ENCODE results near the gene LTBP3. TPM values are rescaled to one million over a fixed set of nuclear protein-coding genes. Genes with fewer than 3 reads are reported as not detected.

Gene LTBP3
- total RNA-seq, 2 experiments from 2014 or later = 11.2 to 13.8 TPM

GRCh38 chr11:65578667-65579066, 20.5 kb upstream of the LTBP3 start:
- H3K4me2 ChIP-seq (ENCODE audit: low read length) = no peak overlapping the region; the same call in 1 of the 2 replicates
- POLR2A ChIA-PET = interaction anchor here (1.3 kb wide), 1 partner anchor 9 kb away, joined by 7 read pairs; no protein-coding TSS in a partner anchor

GRCh38 chr11:65578134-65578533, 20.0 kb upstream of the LTBP3 start:
- POLR2A ChIA-PET = interaction anchor here (0.5 to 2.7 kb wide), 2 partner anchors 10 to 14 kb away, joined by 3 to 17 read pairs; no protein-coding TSS in a partner anchor

More at GRCh38 chr11:65578667-65579066, 20.5 kb upstream of the LTBP3 start:
- H3K4me3 ChIP-seq (ENCODE audit: low read depth, low read length, poor library complexity, severe bottlenecking) = no peak overlapping the region
- peaks cover 23% of the 10 kb centered on the region for H3K36me3 ChIP-seq (ENCODE audit: insufficient read depth, low read length)
- H3K27ac ChIP-seq (ENCODE audit: low read depth, low read length, poor library complexity, severe bottlenecking) = no peak overlapping the region
- H4K20me1 ChIP-seq (ENCODE audit: insufficient read depth, low read length) = no peaks in the 10 kb centered on the region
- CTCF ChIA-PET (ENCODE audit: unreplicated experiment) = no interaction called here
- intact Hi-C loops (cut with micrococcal nuclease; ENCODE audit: unreplicated experiment) = loop anchor here (10.0 kb wide), 1 partner anchor 724 kb away; no protein-coding TSS in a partner anchor
- no TSS peak for BruUV-seq (replicated peaks)
- DNase-seq (ENCODE audit: low spot score) = no peak
- peaks cover 9% of the 10 kb centered on the region; the same call in 1 of the 2 replicates for H3K79me2 ChIP-seq (ENCODE audit: insufficient read depth, low read depth, low read length)
- no peak overlapping the region for H2AFZ ChIP-seq (ENCODE audit: low read length)
- H3K9me2 ChIP-seq (ENCODE audit: insufficient read depth, low read length) = no peaks in the 10 kb centered on the region
- peaks cover 35% of the 10 kb centered on the region for H3K4me1 ChIP-seq (ENCODE audit: insufficient read depth, low read length, poor library complexity, severe bottlenecking)
- no peaks in the 10 kb centered on the region for H3K9me3 ChIP-seq (ENCODE audit: low read length)
- TF ChIP-seq EZH2phosphoT487 (IDR thresholded peaks at IDR 0.05; ENCODE audit: borderline replicate concordance, low read depth, low read length) (no peak), CTCF (conservative IDR thresholded peaks at IDR 0.05; ENCODE audit: low read length) (no peak)

More at GRCh38 chr11:65578134-65578533, 20.0 kb upstream of the LTBP3 start:
- H3K9me3 ChIP-seq (ENCODE audit: low read length) = no peaks in the 10 kb centered on the region
- H3K79me2 ChIP-seq (ENCODE audit: insufficient read depth, low read depth, low read length) = peaks cover 9% of the 10 kb centered on the region; the same call in 1 of the 2 replicates
- no peaks in the 10 kb centered on the region for H3K9me2 ChIP-seq (ENCODE audit: insufficient read depth, low read length)
- TF ChIP-seq CTCF (conservative IDR thresholded peaks at IDR 0.05; ENCODE audit: low read length) = no peak
- TF ChIP-seq EZH2phosphoT487 (IDR thresholded peaks at IDR 0.05; ENCODE audit: borderline replicate concordance, low read depth, low read length) = no peak
- intact Hi-C loops (cut with micrococcal nuclease; ENCODE audit: unreplicated experiment) = loop anchor here (10.0 kb wide), 1 partner anchor 723 kb away; no protein-coding TSS in a partner anchor
- peak overlapping the region; percentile 54 for H3K27ac ChIP-seq (ENCODE audit: low read depth, low read length, poor library complexity, severe bottlenecking)
- BruUV-seq (replicated peaks) = no TSS peak
- H3K4me3 ChIP-seq (ENCODE audit: low read depth, low read length, poor library complexity, severe bottlenecking) = no peak overlapping the region
- no peaks in the 10 kb centered on the region for H4K20me1 ChIP-seq (ENCODE audit: insufficient read depth, low read length)
- H3K4me1 ChIP-seq (ENCODE audit: insufficient read depth, low read length, poor library complexity, severe bottlenecking) = peaks cover 41% of the 10 kb centered on the region
- DNase-seq (ENCODE audit: low spot score) = no peak
- CTCF ChIA-PET (ENCODE audit: unreplicated experiment) = interaction anchor here (1.1 to 2.1 kb wide), 2 partner anchors 9 to 16 kb away, joined by 4 to 11 read pairs; no protein-coding TSS in a partner anchor
- peaks cover 28% of the 10 kb centered on the region for H3K36me3 ChIP-seq (ENCODE audit: insufficient read depth, low read length)
- no peak overlapping the region for H2AFZ ChIP-seq (ENCODE audit: low read length)
- H3K4me2 ChIP-seq (ENCODE audit: low read length) = peak overlapping the region; percentile 94; the same call in 1 of the 2 replicates

Data from OCI-LY7 (cell line).